K562 treated with DMSO at 1 percent for 12 hours (cell line): Measurements from ENCODE around the gene PIK3R3. TPM values are rescaled to one million over a fixed set of nuclear protein-coding genes. Genes with fewer than 3 reads are reported as not detected.

Experiments
- total RNA-seq: library from RNA; unstranded; fragments of 300-600 nt; gene quantifications from 2 replicates; pipeline ENCODE4 v1.2.3, GENCODE V29; 2022; ENCODE audit not compliant: insufficient read depth

The PIK3R3 gene
- 2.4 and 7.1 TPM in 2 replicates for total RNA-seq

DNA sequence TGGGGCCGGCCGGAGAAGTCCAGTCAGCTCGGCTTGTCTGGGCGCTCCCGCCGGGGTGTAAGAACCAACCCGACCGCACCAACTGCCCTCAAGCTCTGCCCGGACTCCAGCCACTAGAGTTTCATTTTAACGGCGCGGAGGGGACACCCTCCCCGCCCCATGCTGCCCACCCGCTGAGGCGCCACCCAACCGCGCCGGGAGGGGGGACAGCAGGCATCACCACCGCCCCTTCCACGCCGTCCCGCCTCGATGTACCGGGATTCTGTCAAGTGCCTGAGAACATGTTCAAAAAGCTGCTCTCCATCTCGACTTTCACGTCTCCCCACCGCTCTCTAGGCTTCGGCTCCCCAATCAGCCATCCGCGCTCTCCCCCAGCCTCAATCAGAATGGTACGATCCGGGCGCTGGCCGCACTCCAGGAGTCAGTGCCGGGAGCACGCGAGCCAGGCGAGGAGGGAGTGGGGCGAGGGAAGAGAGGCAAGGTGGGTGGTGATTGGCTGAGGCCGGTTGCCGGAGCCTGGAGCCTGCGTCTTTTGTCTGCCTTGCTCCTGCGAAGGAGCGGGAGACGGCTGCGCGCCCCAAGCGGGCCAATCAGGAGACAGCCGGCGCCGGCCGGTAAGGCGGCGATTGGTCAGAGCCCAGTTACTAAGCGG, at the start of gene PIK3R3:
Gene PIK3R3, minus strand, starts transcription at position 101 of the 652 bp plus-strand sequence. CDS start 677 bp downstream, outside the sequence.

DNA sequence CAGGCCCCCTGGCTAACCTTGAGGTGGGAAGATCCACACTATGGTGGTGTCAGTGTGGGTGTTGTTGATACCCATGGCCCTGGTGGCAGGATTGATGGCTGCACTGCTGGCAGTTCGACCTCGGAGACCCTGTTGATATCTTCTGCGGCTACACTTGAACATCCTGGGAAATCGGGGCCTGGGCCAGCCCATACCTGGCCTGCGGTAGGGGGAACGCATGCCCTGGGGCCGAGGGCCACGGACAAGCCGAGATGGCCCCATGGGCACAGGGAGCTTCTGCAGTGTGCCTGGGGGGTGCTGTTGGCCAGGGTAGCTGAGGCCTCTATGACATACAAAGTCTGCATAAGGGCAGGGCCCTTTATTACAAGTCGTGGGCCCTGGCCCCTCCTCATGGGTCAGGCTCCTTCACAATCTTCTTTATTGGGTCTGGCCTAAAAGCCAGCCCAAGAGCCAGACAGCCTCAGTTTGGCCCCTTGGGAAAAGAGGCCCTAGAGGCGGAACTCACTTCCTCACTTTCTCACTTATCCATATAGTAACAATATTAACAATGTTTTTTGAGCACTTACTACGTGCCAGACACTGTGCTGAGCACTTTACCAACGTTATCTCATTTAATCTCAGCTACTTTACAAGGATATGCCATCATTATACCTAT, 43.9 kb upstream of the PIK3R3 start, which contains the start of gene P3R3URF:
Gene P3R3URF, minus strand, starts transcription at position 278 of the 655 bp plus-strand sequence. Its CDS starts 17 bp downstream, at position 261.

DNA sequence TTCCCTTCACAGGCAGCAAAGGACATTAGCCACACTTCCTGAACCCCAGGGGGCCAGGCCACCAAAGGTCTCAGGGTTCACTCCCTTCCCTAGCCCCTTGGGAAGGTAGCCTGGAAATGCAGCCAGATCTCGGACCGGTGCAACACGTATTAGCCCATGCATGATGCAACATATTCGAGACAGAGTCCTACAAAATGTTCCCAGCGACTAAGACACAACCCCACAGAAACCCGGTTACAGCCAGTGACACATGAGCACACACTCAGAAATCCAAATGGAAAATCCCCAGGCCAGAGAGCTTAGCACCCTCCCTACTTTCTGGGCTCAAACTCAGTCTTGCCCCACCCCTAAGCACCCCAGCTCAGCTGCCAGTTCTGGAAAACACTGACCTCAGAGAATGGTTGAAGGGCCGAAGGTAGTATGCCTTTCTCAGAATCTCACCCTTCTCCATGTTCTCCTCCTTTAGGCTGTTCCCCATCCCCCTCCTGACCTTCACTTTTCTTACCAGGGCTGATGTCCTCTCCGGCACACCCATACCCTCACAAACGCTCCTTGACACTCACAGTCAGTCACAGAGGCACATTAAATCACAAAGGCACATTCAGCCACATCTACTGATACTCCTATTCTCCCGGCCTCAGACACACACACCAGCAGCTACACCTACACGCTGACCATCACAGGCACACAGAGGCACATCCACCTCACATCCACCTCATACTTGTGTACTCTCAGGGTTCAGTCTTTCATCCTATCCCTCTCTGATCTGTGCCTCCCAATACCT, 42.2 kb upstream of the PIK3R3 start, which contains the start of gene TSPAN1:
Gene TSPAN1, plus strand, starts transcription at position 640 of the 784 bp plus-strand sequence. CDS start 6,021 bp downstream, outside the sequence.

Other genes with a start within 250 kb of the PIK3R3 start
- gene TSPAN1, start 42.5 kb upstream of the PIK3R3 start, total RNA-seq: not detected in 2 replicates
- not detected in 2 replicates for gene P3R3URF, start 43.9 kb upstream of the PIK3R3 start, total RNA-seq
- 23.8 and 33.6 TPM in 2 replicates for gene POMGNT1, start 65.8 kb upstream of the PIK3R3 start, total RNA-seq
- gene LURAP1, start 70.7 kb upstream of the PIK3R3 start, total RNA-seq: 0.47 and 1.3 TPM in 2 replicates
- 46.1 and 64.3 TPM in 2 replicates for gene RAD54L, start 115.1 kb upstream of the PIK3R3 start, total RNA-seq
- 44.7 and 72.1 TPM in 2 replicates for gene LRRC41, start 171.0 kb upstream of the PIK3R3 start, total RNA-seq
- 1,336 and 1,668 TPM in 2 replicates for gene UQCRH, start 171.1 kb upstream of the PIK3R3 start, total RNA-seq
- 27.2 and 52.3 TPM in 2 replicates for gene NSUN4, start 208.2 kb upstream of the PIK3R3 start, total RNA-seq